ENCODE results near the gene P4HA3.

P4HA3 gene

DNA sequence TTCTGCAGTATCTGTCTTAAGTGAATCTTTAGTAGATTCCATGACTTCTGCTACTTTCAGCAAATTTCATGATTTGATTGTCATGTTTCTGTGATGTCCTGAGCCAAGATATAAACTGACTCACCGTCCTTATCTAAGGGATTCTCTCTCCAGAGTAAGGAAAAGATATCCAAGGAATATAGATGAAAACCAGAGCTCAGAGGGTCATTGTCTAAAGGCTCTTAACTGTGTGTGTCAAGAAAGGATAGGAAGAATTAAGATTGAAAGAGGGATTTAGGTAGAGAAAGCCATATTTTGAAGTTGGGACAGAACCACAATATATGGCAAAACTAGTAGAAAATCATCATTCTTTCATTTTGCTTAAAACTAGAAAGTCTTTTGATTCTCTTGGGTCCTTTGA lies 89.6 kb downstream of the P4HA3 start:
- no peaks in the 10 kb centered on the region for H3K9me3 ChIP-seq (ENCODE audit: insufficient read depth, low read depth, low read length)
- no peaks in the 10 kb centered on the region for H3K36me3 ChIP-seq (ENCODE audit: insufficient read depth, low read depth, low read length)

DNA sequence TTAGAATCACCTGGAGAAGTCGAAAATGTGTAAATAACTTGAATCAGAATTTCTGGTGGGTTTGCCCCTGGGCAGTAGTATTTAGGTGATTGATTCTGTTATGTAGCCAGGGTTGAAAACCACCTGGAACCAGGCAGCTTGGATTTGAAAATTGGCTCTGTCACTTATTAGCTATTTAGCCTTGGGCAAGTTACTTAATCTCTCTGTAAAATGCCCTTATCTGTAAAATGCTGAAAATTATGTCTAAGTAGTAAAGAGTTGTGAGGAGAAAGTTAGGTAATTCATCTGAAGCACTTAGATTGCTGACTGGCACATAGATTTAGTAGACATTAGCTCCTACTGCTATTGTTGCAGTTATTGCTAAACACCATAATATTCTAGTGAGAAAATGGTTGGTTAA lies 91.1 kb downstream of the P4HA3 start:
- H3K4me3 ChIP-seq (ENCODE audit: low read length) = no peak overlapping the region
- no peaks in the 10 kb centered on the region for H3K27me3 ChIP-seq (ENCODE audit: insufficient read depth, low read length)
- no peaks in the 10 kb centered on the region for H3K36me3 ChIP-seq (ENCODE audit: insufficient read depth, low read depth, low read length)
- H3K9me3 ChIP-seq (ENCODE audit: insufficient read depth, low read depth, low read length) = no peaks in the 10 kb centered on the region
- no peak overlapping the region for H3K9ac ChIP-seq (ENCODE audit: low read depth, low read length)
- H3K4me1 ChIP-seq (ENCODE audit: insufficient read depth, low read length) = no peaks in the 10 kb centered on the region
- H3K27ac ChIP-seq (ENCODE audit: low read length) = no peak overlapping the region

More for the DNA sequence above, 89.6 kb downstream of the P4HA3 start:
- Histone ChIP-seq H3K9ac (ENCODE audit: low read depth, low read length) (no peak overlapping the region), H3K4me1 (ENCODE audit: insufficient read depth, low read length) (no peaks in the 10 kb centered on the region), H3K4me3 (ENCODE audit: low read length) (no peak overlapping the region), H3K27me3 (ENCODE audit: insufficient read depth, low read length) (no peaks in the 10 kb centered on the region), H3K27ac (ENCODE audit: low read length) (no peak overlapping the region)

Data from iPS-20b (cell line).